ENCODE measurements around the gene DNAH17. TPM values are rescaled to one million over a fixed set of nuclear protein-coding genes. Genes with fewer than 3 reads are reported as not detected.

DNAH17 gene
- total RNA-seq, 1 donor from 2014 or later: 0.54 TPM

- no peak overlapping the region for H3K4me3 Mint-ChIP-seq (ENCODE audit: unreplicated experiment)
- no peak for DNase-seq (ENCODE audit: extremely low spot score, unreplicated experiment)
- no peaks in the 10 kb centered on the region for H3K27me3 Mint-ChIP-seq (ENCODE audit: unreplicated experiment)
- no peak for TF ChIP-seq CTCF (IDR thresholded peaks at IDR 0.05)
- no peaks in the 10 kb centered on the region for H3K9me3 Mint-ChIP-seq (ENCODE audit: unreplicated experiment)
- H3K36me3 Mint-ChIP-seq (ENCODE audit: unreplicated experiment): peaks cover 41% of the 10 kb centered on the region
- H3K4me1 Mint-ChIP-seq (ENCODE audit: unreplicated experiment): peaks cover 33% of the 10 kb centered on the region
- peak overlapping the region; percentile 50 for H3K27ac Mint-ChIP-seq (ENCODE audit: unreplicated experiment)
Observed at GRCh38 chr17:78401891-78402290, 175.3 kb downstream of the DNAH17 start.

- Mint-ChIP-seq H3K36me3 (ENCODE audit: unreplicated experiment) (peaks cover 41% of the 10 kb centered on the region), H3K27ac (ENCODE audit: unreplicated experiment) (peak overlapping the region; percentile 50), H3K4me1 (ENCODE audit: unreplicated experiment) (peaks cover 36% of the 10 kb centered on the region), H3K9me3 (ENCODE audit: unreplicated experiment) (no peaks in the 10 kb centered on the region), H3K4me3 (ENCODE audit: unreplicated experiment) (no peak overlapping the region), H3K27me3 (ENCODE audit: unreplicated experiment) (no peaks in the 10 kb centered on the region)
- DNase-seq (ENCODE audit: extremely low spot score, unreplicated experiment): no peak
- TF ChIP-seq CTCF (IDR thresholded peaks at IDR 0.05): no peak
Observed at GRCh38 chr17:78401246-78401645, 175.9 kb downstream of the DNAH17 start.

GRCh38 chr17:78400581-78401240 lies 176.5 kb downstream of the DNAH17 start:
- Mint-ChIP-seq H3K4me1 (ENCODE audit: unreplicated experiment) (peaks cover 41% of the 10 kb centered on the region), H3K36me3 (ENCODE audit: unreplicated experiment) (peaks cover 42% of the 10 kb centered on the region), H3K4me3 (ENCODE audit: unreplicated experiment) (no peak overlapping the region), H3K9me3 (ENCODE audit: unreplicated experiment) (no peaks in the 10 kb centered on the region), H3K27ac (ENCODE audit: unreplicated experiment) (no peak overlapping the region), H3K27me3 (ENCODE audit: unreplicated experiment) (no peaks in the 10 kb centered on the region)
- DNase-seq (ENCODE audit: extremely low spot score, unreplicated experiment): no peak
- TF ChIP-seq CTCF (IDR thresholded peaks at IDR 0.05): no peak

DNA sequence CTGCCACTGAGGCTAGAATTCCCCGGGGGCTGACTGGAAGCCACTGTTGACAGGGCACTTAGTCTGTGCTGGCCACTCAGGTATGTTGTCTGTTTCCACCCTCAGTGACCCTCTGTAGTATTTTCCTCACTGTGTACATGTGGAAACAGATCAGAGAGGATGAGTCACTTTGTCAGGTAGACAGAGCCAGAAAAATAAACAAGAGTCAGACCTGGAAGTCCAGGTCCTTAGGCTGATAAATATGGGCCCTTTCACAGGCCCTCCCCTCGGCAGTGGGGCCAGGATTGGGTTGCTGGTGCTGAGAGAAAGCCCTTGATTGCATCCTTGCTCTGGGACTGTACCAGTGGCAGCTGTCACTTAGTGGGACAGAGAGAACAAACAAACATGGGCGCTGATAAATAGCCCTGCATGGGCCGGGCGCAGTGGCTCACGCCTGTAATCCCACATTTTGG lies 177.5 kb downstream of the DNAH17 start:
- Mint-ChIP-seq H3K4me3 (ENCODE audit: unreplicated experiment) (no peak overlapping the region), H3K27ac (ENCODE audit: unreplicated experiment) (no peak overlapping the region), H3K9me3 (ENCODE audit: unreplicated experiment) (no peaks in the 10 kb centered on the region), H3K36me3 (ENCODE audit: unreplicated experiment) (peaks cover 38% of the 10 kb centered on the region), H3K4me1 (ENCODE audit: unreplicated experiment) (peaks cover 41% of the 10 kb centered on the region), H3K27me3 (ENCODE audit: unreplicated experiment) (no peaks in the 10 kb centered on the region)
- TF ChIP-seq CTCF (IDR thresholded peaks at IDR 0.05): no peak
- no peak for DNase-seq (ENCODE audit: extremely low spot score, unreplicated experiment)

DNA sequence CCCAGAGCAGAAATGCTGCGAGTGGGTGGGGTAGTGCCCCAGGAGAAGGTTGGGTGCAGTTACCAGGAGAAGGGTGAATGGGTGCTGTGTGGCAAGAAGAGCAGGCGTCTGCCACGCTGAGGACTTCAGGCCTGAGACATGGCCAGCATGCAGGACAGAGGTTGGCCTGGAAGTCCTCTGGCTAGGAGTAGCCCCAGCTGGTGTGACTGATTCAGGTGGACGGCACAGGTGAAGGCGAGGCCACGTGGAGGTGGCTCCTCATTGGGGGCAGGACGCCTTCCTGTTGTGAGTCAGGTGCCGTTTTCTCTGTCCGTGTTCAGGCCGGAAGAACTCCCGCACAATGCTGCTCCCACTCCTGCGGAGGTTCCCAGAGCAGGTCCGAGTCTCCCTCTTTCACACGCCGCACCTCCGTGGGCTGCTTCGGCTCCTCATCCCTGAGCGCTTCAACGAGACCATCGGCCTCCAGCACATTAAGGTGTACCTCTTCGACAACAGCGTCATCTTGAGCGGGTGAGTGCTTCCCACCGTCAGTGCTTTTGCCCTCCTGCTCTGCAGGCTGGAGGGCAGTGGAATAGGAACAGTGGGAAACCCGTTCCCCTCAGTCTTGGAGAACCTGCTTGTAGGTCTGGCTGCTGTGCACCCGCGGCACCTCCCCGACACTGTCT lies 178.0 kb downstream of the DNAH17 start:
- no peak for TF ChIP-seq CTCF (IDR thresholded peaks at IDR 0.05)
- H3K27ac Mint-ChIP-seq (ENCODE audit: unreplicated experiment): no peak overlapping the region
- no peaks in the 10 kb centered on the region for H3K27me3 Mint-ChIP-seq (ENCODE audit: unreplicated experiment)
- H3K36me3 Mint-ChIP-seq (ENCODE audit: unreplicated experiment): peaks cover 40% of the 10 kb centered on the region
- DNase-seq (ENCODE audit: extremely low spot score, unreplicated experiment): no peak
- no peaks in the 10 kb centered on the region for H3K9me3 Mint-ChIP-seq (ENCODE audit: unreplicated experiment)
- no peak overlapping the region for H3K4me3 Mint-ChIP-seq (ENCODE audit: unreplicated experiment)
- peaks cover 41% of the 10 kb centered on the region for H3K4me1 Mint-ChIP-seq (ENCODE audit: unreplicated experiment)

Measured in osteocyte (in vitro differentiated cells).